ENCODE data around the gene OSBPL9.

DNA sequence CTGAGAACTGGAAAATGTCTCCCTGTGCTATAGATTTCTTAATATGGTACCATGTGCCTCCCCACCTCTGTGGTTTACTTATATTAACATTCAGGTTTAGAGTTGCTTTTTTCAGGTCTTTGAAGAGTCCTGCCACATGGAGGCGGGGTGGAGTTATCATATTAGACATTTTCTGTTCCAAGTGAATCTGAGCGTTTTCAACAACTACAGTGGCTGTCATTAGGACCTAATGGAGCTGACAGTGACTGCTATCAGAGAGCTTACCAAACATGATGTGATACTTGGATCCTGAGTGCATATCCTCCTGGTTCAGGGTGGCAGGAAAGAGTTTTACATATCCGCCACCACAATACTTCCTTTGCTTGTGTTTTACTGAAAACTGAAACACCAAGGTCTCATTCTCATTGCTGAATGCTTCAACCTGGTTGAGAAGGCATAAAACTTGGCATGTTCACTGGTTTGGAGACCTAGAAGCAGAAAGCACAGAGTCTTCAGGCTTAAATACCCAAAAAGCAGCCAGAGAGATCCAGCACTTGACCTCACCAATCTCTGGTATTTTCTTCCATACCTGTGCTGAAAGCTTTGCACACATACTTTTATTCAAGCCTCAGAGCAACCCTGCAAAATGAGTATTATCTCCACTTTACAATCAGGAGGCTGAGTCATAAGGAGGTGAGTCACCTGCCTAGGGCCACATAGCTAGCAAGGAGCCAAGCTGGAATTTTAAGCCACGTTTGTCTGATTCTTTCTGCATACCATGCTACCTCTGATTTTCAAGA is 47.4 kb upstream of the OSBPL9 start:
- TF ChIP-seq, protein P1, sequence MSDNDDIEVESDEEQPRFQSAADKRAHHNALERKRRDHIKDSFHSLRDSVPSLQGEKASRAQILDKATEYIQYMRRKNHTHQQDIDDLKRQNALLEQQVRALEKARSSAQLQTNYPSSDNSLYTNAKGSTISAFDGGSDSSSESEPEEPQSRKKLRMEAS (IDR thresholded peaks at IDR 0.05; ENCODE audit: low read depth, low read length) = no peak
- TF ChIP-seq, protein P2, sequence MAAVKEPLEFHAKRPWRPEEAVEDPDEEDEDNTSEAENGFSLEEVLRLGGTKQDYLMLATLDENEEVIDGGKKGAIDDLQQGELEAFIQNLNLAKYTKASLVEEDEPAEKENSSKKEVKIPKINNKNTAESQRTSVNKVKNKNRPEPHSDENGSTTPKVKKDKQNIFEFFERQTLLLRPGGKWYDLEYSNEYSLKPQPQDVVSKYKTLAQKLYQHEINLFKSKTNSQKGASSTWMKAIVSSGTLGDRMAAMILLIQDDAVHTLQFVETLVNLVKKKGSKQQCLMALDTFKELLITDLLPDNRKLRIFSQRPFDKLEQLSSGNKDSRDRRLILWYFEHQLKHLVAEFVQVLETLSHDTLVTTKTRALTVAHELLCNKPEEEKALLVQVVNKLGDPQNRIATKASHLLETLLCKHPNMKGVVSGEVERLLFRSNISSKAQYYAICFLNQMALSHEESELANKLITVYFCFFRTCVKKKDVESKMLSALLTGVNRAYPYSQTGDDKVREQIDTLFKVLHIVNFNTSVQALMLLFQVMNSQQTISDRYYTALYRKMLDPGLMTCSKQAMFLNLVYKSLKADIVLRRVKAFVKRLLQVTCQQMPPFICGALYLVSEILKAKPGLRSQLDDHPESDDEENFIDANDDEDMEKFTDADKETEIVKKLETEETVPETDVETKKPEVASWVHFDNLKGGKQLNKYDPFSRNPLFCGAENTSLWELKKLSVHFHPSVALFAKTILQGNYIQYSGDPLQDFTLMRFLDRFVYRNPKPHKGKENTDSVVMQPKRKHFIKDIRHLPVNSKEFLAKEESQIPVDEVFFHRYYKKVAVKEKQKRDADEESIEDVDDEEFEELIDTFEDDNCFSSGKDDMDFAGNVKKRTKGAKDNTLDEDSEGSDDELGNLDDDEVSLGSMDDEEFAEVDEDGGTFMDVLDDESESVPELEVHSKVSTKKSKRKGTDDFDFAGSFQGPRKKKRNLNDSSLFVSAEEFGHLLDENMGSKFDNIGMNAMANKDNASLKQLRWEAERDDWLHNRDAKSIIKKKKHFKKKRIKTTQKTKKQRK (IDR thresholded peaks at IDR 0.05; ENCODE audit: low read depth, low read length) = no peak
- TF ChIP-seq, protein P3, sequence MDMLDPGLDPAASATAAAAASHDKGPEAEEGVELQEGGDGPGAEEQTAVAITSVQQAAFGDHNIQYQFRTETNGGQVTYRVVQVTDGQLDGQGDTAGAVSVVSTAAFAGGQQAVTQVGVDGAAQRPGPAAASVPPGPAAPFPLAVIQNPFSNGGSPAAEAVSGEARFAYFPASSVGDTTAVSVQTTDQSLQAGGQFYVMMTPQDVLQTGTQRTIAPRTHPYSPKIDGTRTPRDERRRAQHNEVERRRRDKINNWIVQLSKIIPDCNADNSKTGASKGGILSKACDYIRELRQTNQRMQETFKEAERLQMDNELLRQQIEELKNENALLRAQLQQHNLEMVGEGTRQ (IDR thresholded peaks at IDR 0.05; ENCODE audit: borderline replicate concordance, low read depth, low read length) = no peak
- TF ChIP-seq, protein P4, sequence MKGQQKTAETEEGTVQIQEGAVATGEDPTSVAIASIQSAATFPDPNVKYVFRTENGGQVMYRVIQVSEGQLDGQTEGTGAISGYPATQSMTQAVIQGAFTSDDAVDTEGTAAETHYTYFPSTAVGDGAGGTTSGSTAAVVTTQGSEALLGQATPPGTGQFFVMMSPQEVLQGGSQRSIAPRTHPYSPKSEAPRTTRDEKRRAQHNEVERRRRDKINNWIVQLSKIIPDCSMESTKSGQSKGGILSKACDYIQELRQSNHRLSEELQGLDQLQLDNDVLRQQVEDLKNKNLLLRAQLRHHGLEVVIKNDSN (IDR thresholded peaks at IDR 0.05; ENCODE audit: borderline replicate concordance, extremely low read length, insufficient read depth, low read depth, low read length) = no peak
- TF ChIP-seq, protein P5, sequence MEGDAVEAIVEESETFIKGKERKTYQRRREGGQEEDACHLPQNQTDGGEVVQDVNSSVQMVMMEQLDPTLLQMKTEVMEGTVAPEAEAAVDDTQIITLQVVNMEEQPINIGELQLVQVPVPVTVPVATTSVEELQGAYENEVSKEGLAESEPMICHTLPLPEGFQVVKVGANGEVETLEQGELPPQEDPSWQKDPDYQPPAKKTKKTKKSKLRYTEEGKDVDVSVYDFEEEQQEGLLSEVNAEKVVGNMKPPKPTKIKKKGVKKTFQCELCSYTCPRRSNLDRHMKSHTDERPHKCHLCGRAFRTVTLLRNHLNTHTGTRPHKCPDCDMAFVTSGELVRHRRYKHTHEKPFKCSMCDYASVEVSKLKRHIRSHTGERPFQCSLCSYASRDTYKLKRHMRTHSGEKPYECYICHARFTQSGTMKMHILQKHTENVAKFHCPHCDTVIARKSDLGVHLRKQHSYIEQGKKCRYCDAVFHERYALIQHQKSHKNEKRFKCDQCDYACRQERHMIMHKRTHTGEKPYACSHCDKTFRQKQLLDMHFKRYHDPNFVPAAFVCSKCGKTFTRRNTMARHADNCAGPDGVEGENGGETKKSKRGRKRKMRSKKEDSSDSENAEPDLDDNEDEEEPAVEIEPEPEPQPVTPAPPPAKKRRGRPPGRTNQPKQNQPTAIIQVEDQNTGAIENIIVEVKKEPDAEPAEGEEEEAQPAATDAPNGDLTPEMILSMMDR (IDR thresholded peaks at IDR 0.05 in 2 of 3, conservative IDR thresholded peaks at IDR 0.05 in 1 of 3; ENCODE audit: control insufficient read depth in 2 of 3, extremely low read depth in 1 of 3, insufficient read depth in 1 of 3, low read depth in 3 of 3, low read length in 3 of 3) = peak in 2 of 3 experiments; percentile 23 to 26; a peak in 3 of 6 replicates
- TF ChIP-seq STAT1 (conservative IDR thresholded peaks at IDR 0.05) (no peak), FOXK2 (IDR thresholded peaks at IDR 0.05) (no peak), TAF1 (IDR thresholded peaks at IDR 0.05; ENCODE audit: borderline replicate concordance, low read depth, low read length) (no peak)
- TF ChIP-seq, protein P6, sequence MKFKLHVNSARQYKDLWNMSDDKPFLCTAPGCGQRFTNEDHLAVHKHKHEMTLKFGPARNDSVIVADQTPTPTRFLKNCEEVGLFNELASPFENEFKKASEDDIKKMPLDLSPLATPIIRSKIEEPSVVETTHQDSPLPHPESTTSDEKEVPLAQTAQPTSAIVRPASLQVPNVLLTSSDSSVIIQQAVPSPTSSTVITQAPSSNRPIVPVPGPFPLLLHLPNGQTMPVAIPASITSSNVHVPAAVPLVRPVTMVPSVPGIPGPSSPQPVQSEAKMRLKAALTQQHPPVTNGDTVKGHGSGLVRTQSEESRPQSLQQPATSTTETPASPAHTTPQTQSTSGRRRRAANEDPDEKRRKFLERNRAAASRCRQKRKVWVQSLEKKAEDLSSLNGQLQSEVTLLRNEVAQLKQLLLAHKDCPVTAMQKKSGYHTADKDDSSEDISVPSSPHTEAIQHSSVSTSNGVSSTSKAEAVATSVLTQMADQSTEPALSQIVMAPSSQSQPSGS (IDR thresholded peaks at IDR 0.05; ENCODE audit: low read length) = peak; percentile 74; the same call in 1 of the 2 replicates
